ENCODE results near the gene FBXO24.
A peak's percentile ranks its signal among the peaks of the same experiment; 100 is the strongest.

Gene FBXO24

GRCh38 chr7:100565133-100565571 lies 21.0 kb upstream of the FBXO24 start:
- no peak for DNase-seq
- no peak for TF ChIP-seq GATA1 (IDR thresholded peaks at IDR 0.05; ENCODE audit: low read depth, low read length)
- no peak for TF ChIP-seq POLR2A (IDR thresholded peaks at IDR 0.05; ENCODE audit: low read length)

GRCh38 chr7:100566018-100566531 lies 20.1 kb upstream of the FBXO24 start:
- TF ChIP-seq GATA1 (IDR thresholded peaks at IDR 0.05; ENCODE audit: low read depth, low read length) (no peak), POLR2A (IDR thresholded peaks at IDR 0.05; ENCODE audit: low read length) (no peak)
- no peak for DNase-seq

GRCh38 chr7:100567031-100567730 lies 18.9 kb upstream of the FBXO24 start:
- TF ChIP-seq GATA1 (IDR thresholded peaks at IDR 0.05; ENCODE audit: low read depth, low read length) (no peak), POLR2A (IDR thresholded peaks at IDR 0.05; ENCODE audit: low read length) (no peak)
- DNase-seq: no peak

GRCh38 chr7:100567751-100568175 lies 18.4 kb upstream of the FBXO24 start:
- DNase-seq: no peak
- TF ChIP-seq GATA1 (IDR thresholded peaks at IDR 0.05; ENCODE audit: low read depth, low read length): no peak
- no peak for TF ChIP-seq POLR2A (IDR thresholded peaks at IDR 0.05; ENCODE audit: low read length)

GRCh38 chr7:100568176-100568895 lies 17.8 kb upstream of the FBXO24 start:
- TF ChIP-seq GATA1 (IDR thresholded peaks at IDR 0.05; ENCODE audit: low read depth, low read length): no peak
- TF ChIP-seq POLR2A (IDR thresholded peaks at IDR 0.05; ENCODE audit: low read length): no peak
- DNase-seq: no peak

- TF ChIP-seq POLR2A (IDR thresholded peaks at IDR 0.05; ENCODE audit: low read length) (peak; percentile 46), GATA1 (IDR thresholded peaks at IDR 0.05; ENCODE audit: low read depth, low read length) (no peak)
- peak; percentile 79 to 87 for DNase-seq
Observed at GRCh38 chr7:100568896-100569844, 17.0 kb upstream of the FBXO24 start.

GRCh38 chr7:100570954-100571828 lies 14.9 kb upstream of the FBXO24 start:
- TF ChIP-seq GATA1 (IDR thresholded peaks at IDR 0.05; ENCODE audit: low read depth, low read length) (no peak), POLR2A (IDR thresholded peaks at IDR 0.05; ENCODE audit: low read length) (no peak)
- no peak for DNase-seq

GRCh38 chr7:100571829-100572116 lies 14.4 kb upstream of the FBXO24 start:
- DNase-seq: no peak
- TF ChIP-seq GATA1 (IDR thresholded peaks at IDR 0.05; ENCODE audit: low read depth, low read length) (no peak), POLR2A (IDR thresholded peaks at IDR 0.05; ENCODE audit: low read length) (no peak)

GRCh38 chr7:100572281-100572948 lies 13.7 kb upstream of the FBXO24 start:
- TF ChIP-seq POLR2A (IDR thresholded peaks at IDR 0.05; ENCODE audit: low read length) (no peak), GATA1 (IDR thresholded peaks at IDR 0.05; ENCODE audit: low read depth, low read length) (no peak)
- DNase-seq: no peak

- TF ChIP-seq POLR2A (IDR thresholded peaks at IDR 0.05; ENCODE audit: low read length): no peak
- no peak for TF ChIP-seq GATA1 (IDR thresholded peaks at IDR 0.05; ENCODE audit: low read depth, low read length)
- DNase-seq: no peak
Observed at GRCh38 chr7:100572949-100573675, 13.0 kb upstream of the FBXO24 start.

GRCh38 chr7:100573691-100574361 lies 12.3 kb upstream of the FBXO24 start, which contains the start of gene SAP25:
Gene SAP25 (minus strand): TSS chr7:100573900. CDS start chr7:100573742, 158 bp downstream.
- no peak for TF ChIP-seq POLR2A (IDR thresholded peaks at IDR 0.05; ENCODE audit: low read length)
- TF ChIP-seq GATA1 (IDR thresholded peaks at IDR 0.05; ENCODE audit: low read depth, low read length): no peak
- DNase-seq: no peak
